HG02970 (cell line): ENCODE measurements around the gene MYOCD.

ENCODE experiments used
- ATAC-seq: cut with Tn5 transposase; IDR thresholded peaks from one replicate; pipeline ENCODE4 v1.9.1; 2021; ENCODE audit warnings: mild to moderate bottlenecking, moderate library complexity, moderate number of reproducible peaks; ENCODE audit not compliant: unreplicated experiment, low FRiP score

Gene MYOCD

DNA sequence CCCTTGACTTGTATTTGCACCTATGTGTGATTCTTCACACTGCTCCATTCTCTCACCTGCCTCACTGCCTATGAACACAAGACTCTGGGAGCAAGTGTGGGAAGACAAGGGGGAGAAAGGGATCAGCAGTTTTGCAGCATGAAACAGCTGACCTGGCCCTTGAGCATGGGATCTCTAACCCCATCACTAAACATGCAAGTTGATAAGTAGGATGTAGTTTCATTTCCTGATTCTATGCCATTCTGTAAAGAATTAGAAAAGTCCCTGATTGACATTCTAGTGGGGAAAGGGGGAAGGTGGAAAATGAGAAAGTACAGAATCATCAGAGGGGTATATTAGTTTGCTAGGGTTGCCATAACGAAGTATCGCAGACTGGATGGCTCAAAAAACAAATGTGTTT, 25.3 kb upstream of the MYOCD start:
- no peak for ATAC-seq

DNA sequence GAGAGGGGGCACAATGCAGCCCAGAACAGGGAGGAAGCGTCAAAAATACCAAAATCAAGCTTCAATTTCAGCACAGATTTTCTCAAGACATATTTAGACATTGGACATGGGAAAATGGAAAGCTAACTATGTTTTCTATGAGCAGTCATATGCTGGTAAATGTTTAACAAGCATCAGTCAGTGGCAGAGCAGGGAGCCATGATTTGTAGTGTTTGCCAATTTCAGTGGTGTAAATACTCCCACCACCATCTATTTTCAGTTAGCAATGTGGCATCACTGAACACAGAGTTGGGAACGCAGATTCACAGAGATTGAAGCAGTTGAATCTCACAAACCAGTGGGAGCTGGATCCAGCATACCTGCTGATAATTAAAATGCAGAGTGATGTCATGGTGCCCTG, 24.6 kb upstream of the MYOCD start:
- no peak for ATAC-seq

DNA sequence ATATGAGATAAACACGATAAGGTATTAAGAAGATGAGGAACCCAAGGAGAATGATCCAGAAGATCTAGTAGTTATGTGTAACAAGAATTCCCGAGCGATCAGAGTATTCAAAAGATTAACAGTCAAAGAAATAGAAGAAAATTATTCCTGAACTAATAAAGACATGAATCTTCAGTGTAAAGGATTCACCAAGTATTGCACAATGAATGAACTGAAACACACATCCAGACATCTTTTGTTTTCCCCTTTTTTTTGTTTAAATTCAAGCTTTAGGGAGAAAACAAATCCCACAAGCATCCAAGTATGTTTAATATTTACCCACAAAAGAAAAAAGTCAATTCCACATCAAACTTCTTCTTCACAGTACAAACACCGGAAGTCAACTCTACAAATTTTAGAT, 23.7 kb upstream of the MYOCD start:
- ATAC-seq = no peak

DNA sequence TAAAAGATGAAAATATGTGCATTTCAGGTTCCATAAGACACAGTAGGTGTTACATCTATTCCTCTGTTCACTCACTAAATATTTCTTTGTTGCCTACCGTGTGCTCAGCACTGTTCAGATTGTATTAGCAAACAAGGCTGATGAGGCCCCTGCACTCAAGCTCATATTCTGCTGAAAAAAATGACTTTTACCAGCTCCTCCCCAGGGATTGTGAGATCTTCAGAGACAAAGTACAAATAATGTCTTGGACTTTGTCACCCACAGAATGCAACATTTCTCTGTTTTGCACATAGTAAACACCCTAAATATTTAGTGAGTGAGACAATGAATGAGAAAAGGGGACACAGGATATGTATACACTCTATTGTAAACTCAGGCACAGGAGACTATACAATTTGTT, 21.9 kb upstream of the MYOCD start:
- ATAC-seq = no peak

DNA sequence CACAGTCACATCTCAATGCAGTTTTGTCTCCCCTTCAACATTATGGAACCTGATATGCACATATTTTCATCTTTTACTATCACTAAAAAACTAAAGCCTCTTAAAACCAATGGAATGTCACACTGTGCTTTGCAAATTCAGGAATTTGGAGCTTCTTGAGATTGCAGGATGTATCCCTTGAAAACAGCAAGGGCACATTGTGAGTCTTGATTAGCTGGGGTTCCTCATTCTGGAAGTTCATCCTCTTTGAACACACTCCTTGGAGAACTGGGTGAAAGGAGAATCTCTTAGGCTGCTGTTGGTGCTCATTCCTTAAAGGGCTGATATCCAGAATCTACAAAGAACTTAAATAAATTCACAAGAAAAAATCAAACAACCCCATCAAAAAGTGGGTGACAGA, 21.1 kb upstream of the MYOCD start:
- no peak for ATAC-seq

DNA sequence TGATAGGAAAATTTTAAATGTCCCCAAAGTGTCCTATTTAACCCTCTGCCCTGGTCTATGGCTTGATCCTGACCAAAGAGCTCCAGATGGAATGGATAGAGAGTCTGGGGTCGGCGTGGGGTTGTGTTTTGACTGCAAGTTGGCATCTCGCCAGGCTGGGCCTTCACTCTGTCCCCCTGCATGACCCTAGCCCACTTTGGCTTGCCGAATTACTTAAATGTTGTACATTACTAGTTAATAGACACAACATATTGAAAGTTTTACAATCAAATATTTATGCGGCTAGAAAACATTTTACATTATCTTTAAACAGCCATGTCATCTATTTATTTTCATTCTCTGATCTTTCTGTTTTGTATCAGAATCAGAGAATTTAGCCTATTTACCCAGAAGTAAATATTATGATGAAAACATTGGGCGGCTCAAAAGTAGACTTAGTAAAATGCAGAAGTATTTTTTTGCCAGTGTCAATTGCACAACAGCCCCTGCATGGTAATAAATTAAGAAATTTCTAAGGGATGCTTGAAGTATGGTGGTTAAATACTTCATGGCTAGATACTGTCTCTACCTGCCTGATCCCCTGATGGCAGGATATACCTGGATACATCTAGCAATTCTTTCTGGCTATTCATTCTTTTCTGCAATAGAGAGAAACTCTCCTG, 18.8 kb upstream of the MYOCD start:
- ATAC-seq = no peak

DNA sequence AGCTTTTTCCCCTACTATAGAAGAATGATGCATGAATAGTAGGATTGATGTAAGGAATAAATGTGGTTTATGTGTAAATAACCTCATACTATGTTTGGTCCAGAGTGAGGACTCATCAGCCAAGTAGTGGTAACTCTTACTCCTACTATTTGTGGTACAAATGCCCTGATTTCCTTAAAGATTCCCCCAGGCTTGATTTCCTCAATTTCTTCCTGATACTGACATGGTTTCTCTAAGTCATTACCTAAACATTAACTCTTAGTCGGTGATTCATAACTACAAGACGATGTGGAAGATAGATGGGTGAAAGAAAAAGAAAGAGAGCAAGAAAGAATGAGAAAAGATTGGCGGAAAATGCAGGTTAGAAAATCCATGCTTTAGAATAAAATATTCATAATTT, 17.2 kb upstream of the MYOCD start:
- ATAC-seq = no peak

DNA sequence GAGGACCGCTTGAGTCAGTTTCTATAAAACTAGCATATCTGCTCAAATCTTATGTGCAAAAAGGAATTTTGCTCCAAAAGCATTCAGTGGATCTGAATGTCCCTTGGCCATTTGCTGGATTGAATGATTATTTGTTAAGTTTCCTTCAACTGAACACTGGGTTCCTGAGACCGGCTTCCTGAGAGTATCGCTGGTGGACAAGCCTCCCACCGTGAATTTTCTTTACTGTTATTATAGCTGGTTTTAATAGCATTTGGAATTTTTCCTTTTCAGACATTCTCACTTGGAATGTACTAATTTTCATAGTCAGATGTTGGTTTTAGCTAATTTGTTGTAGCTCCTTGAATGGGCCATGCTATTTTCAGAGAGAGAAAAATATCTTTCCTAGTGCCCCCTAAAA, 9.8 kb upstream of the MYOCD start:
- no peak for ATAC-seq

DNA sequence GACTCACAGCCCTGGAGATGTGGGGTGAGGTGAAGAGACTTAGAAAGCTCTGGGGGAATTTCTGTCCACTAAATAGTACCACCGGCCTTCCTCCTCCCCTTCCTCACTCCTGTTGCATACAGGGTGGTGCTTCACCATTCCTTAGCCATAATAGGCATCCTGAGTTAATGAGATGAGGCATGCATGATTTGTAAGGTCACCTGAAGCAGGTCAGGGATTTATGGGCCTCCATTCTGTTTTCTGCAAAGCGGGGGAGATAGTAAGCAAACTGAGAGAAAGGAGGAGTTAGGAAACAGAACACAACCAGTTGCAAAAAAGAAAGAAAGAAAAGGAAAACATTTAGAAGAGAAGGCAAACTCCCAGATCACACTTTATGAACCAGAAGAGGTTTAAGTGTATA, 9.3 kb upstream of the MYOCD start:
- no peak for ATAC-seq

DNA sequence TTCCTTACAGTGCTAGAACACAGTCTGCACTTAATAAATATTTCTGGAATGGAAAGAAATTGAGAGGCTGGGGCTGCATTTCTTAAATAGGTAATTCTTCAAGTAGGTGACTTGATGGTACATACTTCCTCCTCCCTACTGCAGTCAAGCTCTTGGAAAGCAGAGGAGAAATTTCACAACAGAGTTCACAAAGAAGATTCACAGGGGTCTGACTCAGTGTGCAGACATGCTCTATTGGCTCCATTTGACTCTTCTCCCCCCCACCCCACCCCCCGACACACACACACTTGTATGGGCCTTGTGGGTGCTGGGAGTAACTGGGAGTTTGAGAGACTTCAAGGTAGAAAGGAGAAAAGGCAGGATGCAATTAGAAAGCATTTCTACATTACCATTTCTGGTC, 6.2 kb upstream of the MYOCD start:
- no peak for ATAC-seq

DNA sequence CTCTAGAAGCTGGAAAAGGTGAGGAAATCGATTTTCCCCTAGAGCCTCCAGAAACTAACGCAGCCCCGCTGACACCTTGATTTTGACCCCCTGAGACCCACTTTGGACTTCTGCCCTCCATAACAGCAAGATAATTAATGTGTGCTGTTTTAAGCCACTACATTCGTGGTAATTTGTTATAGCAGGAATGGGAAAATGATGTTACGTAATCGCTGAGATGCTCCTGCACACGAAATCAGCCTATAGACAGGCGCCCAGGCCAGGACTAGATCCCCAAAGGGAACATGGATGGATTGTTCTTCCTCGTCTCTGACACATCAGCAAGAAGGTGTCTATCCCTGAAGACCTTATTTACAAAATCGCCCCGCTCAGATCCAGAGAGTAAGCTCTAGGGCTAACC, 1.4 kb upstream of the MYOCD start:
- no peak for ATAC-seq

DNA sequence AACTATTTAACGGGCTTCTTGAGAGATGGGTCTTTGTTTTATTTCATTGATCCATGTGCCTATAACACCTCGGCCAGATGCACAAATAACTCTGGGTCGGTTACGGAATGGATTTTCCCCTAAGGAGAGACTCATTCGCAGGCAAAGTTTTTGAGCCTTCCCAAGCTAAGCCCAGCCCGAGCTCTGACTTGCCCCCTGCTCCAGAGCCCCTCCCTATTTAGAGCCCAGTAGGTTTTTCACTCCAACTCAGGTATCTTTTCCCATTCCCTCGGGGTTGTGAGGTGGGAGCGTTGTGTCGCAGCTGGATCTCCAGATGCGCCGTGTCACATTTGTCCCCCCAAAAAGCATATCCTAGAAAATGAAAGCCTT, 812 bp upstream of the MYOCD start:
- no peak for ATAC-seq

DNA sequence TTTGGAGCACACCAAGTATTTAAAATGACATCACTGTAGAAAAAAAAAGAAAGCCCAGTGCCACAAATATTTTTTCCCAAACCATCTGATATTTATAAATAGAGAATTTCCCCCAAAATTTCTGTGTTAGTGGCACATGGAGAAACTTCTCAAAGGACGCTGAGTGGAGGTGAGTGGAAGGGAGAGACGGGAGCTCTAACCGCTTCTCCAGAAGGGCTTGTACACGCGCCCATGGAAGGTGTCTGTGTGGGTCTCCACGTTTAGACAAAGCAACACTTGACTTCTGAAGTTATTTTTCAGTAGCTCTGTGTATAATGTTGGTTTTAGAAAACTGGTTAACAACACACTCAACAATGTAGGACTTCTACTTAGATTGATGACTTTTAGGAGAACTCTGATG, 1.0 kb downstream of the MYOCD start:
- ATAC-seq = no peak

DNA sequence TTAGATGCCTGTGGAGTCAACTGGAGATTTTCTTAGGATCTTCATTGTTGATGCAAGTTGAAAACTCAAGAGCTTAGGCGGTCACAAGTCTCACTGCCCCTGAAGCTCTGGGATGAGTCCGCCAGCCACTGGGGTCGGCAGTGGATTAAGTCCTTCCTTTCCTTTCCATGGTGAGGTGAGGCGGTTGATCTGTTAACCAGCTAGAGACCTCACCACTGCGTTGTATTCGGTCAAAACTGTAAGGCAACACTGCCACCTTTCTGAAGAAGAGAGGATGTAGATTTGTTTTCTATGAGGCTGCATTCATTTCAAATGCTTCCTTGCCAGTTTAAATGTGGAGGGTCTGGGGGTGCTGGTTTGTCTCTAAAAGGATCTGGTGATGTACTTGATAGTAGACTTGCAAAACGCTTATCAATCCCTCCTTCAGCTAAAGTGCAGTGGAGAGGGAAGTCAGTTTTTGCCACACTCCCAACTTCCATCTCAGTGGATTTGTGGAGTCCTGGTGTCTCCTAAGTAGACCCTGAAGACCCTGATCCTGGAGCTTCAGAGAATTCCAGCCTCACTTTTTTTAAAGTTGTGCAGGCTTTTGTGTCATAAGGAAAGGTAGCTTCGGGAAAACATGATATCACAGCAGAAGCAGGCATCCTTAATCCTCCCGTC, 1.7 kb downstream of the MYOCD start:
- no peak for ATAC-seq

DNA sequence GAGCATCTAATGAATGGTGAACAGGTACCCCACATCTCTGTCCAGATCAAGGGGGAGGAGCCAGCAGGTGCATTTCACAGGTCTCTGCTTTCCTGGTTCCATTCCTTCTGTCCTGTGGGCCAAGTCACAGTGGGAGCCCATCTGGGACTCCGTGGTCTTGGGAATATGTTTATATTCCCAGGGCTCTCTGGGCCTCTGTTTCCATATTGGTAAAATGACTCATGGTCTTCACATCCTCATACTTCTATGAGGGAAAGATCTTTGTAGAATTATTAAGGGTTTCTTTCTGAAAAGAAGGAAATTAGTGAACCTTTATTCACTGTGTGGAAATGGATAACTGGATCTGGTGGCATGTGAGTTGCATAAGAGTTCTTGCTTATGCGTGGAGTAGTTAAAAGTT, 6.2 kb downstream of the MYOCD start:
- ATAC-seq = no peak

DNA sequence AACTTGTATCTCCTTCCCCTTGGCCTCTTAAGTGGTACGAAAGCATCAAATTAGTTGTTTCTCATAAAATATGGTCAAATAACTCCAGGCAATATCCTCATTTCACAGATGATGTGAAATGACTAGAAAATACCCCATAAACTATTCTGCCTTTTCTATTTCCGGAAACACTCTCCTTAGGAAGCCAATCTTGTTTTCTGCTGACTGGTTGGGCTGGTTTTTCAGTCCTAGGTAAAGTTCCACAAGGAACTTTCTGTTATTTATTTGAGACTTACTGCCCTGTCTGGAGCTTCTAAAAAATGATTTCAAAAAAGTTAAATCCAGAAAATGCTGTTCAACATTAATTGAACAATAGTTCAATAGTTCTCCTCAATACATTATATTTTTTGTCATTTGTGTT, 7.3 kb downstream of the MYOCD start:
- no peak for ATAC-seq

DNA sequence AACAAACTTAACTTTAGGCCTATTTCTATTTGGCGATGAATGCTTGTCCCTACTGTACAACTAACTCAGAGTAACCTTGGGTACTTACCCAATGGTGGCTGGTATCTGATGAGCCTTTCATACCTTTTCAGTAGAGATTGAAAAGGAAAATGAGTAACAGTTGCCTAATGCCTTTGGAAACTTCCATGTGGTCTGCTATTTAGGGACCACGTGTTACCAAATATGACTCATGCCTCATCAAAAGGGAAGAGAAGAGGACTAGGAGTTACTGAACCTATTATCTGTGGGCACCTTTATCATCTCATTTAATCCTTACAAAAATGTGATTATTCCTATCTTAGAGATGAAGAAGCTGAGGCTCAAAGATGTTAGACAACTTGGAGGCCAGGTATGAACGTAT, 8.1 kb downstream of the MYOCD start:
- no peak for ATAC-seq

DNA sequence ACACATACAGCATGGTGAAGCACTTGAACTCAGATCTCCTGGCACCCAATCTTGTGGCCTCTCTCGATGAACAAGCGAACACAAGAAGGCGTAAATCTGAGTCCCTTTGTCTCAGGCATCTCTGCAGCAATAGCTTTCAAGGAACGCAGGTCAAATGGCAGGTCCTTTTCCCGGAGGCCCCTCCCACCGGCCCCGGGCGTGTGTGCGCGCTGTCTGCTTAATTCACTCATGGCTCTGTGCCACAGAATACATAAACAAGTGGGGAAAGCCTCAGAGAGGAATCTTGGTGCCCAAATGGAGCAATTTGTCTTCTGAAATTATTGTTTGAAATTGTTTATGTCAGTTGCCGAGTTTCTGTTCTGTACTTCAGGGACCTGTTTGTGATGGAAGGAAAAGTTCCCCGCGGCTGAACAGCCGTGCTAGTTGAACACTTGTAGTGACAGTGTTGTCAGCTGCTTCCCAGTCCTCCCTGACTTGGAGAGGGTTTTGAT, 14.8 kb downstream of the MYOCD start:
- ATAC-seq = no peak

DNA sequence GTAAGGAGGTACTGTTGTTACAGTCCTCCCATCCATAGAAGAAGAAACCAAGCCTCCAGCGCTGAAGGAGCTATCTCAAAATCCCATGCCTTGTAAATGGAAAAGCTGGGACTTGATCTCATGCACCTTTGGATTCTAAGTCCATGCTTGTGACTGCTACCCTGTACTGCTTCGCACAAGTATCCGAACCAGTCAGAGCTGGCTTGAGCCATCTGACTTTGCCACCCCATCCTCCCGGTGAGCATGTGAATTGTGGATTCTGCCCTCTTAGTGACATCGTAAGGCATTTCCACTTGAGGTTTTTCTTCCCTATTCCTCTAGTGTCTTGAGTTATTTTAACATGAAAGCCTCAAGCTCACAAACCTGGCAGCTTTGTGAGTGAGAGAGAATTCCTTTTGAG, 15.3 kb downstream of the MYOCD start:
- ATAC-seq = no peak

DNA sequence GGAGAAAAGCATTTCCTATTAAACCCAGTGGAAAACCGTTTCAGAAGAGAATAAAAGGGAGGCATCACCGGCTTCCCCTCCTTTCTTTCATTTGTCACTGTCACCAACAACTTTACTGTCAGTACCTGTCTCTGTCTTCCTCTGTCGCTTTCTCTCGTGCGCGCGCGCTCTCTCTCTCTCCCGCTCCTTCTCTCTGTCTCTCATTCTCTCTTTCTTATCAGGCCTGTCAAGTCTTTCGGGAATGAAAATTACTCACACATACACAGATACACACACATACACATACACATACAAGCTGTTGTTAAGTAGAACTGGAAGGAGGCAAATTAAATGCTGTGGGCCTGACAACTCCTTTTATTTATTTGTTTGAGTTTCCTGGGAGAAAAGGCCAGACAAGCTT, 17.6 kb downstream of the MYOCD start:
- no peak for ATAC-seq

DNA sequence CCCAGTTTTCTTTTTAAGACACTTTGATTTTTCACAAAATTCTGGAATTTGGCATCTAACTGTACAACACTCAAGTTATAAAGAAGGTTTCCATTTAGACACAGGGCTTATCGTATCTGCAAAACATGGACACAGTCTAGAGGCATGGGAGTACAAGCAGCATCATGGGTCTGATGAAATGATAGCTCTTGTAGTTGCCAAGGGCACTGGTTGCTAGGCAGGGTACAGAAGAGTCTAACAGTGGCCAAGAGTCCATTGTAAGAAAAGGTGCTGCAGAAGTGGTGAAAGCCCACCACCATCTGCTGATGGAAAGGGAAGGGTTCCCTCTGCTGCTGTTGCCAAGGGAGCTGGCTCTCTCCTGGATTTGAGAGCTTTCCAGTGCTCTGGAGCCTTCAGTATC, 20.8 kb downstream of the MYOCD start:
- ATAC-seq = no peak

DNA sequence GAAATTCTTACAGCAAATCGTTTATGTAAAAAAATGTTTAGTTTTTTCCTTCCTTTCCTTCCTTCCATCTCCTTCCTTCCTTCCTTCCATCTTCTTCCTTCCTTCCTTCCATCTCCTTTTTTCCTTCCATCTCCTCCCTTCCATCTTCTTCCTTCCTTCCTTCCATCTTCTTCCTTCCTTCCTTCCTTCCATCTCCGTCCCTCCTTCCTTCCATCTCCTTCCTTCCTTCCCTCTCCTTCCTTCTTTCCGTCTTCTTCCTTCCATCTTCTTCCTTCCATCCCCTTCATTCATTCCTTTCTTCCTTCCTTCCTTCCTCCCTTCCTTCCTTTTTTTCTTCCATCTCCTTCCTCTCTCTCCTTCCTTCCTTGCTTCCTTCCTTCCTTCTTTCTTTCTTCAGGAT, 22.7 kb downstream of the MYOCD start:
- ATAC-seq = no peak

DNA sequence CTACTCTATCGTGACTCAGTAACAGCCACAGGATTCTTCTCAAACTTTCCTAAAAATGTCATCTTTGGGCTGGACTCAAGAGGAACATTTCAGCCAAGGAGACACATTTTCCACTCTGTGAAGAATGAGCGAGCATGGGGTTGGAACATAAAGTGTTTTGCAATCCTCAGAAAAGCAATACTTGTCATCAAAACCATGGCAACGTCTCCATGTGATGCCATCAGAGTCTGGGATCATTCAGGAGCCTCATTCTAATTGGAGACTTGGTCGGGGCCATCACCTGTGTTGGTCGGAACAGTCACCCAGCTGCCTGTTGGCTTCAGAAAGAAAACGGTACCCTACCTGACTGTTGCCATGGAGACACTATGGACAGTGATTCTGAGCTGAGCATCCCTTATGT, 25.5 kb downstream of the MYOCD start:
- no peak for ATAC-seq
